NCI-H748 treated with DMSO at 0.1 percent for 48 hours (cell line): ENCODE data around the gene SREBF1.
"Not testable (repeated sequence)": the region's sequence is repeated elsewhere in the genome, so short reads cannot be mapped to it uniquely, and the experiment has no call there.

Experiments
- DNase-seq: peaks from one replicate; lab custom pipeline; 2025; lab: John Stamatoyannopoulos, UW

The SREBF1 gene

DNA sequence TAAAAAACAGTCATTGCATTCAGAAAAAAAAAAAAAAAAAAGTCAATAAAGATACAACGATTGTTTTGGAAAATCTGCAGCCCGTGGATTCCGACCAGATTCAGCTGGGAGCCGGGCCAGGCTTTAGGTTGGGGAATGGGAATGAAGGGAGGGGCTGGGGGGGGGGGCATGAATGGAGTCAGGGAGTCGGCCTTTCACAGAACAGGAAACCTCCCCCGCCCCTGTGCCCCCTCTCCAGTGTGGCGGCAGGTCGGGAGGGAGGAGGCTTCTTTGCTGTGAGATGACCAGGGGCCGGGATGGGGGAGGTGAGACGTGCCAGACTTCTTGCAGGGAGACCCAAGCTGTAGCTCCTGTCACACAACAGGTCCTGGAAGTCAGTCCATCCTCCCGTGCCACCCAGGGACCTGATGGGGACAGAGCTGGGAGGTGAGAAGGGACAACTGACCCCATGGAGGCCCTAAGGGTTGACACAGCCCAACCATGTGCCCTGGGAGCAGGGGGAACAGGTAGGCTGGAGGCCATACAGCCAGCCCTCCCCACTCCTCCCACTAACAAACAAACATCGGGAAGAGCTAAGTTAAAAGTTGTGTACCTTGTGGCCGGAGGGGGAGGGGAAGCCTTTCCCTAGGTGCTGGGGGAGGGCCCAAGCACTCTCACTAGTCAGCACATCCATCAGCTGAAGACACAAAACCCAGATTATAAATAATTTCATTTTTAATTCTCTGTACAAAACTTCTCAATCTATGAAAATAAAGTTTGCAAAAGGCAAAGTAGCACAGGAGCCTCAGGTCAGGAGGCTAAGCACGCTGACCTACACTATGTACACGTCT is 25.2 kb downstream of the SREBF1 start:
- DNase-seq: no peak

DNA sequence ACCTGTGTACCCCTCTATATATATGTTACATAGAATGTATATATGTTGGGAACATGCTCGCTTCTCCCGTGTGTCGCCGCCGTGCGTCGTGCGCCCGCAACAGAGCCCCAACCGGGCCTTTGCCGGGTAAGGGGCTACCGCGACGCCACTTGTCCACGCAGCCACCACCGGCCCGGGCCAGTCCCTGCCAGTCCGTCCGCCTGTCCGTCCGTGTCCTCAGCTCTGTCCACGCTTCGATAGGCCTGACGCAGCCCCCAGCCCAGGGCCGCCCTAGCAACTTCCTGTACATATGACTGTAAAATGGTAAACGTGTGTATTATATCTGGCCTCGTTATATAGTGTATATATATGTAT is 25.9 kb downstream of the SREBF1 start:
- no peak for DNase-seq

DNA sequence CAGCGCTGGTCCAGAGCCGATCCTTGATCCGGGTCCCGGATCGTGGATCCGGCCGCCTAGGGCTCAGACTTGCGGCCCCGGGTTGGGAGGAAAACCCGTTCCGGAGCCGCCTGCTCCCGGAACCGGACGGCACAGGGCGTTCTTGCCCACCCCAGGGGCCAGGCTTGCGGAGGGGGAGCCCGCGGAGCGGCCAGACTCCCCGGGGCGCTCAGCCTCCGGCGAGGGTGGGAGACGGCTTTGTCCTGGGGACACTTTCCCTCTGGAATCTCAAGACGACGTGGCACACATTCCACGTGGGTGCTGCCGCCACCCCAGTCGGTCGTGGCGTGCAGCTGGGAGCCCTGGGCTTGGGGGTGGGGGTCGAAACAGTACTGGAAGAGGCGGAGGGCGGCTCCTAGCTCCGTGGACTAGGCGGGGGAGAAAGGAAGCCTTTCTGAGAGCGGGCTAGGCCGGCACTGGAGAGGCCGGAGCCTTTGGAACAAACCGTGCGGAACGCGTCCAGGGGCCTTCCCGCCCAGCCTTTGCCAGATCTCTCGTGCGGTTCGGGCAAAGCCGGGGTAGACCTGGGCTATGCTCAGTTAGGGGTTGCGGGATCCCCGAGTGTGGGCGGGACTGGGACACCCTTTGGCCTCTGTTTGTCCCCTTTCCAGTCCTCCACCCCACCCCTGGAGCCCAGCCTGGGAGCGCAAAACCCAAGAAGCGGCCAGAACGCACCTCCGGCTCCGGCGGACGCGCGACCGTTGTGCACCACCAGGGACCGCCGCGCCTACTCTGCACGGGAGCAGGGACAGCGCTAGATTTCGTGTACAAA is 26.5 kb downstream of the SREBF1 start:
- no peak for DNase-seq

DNA sequence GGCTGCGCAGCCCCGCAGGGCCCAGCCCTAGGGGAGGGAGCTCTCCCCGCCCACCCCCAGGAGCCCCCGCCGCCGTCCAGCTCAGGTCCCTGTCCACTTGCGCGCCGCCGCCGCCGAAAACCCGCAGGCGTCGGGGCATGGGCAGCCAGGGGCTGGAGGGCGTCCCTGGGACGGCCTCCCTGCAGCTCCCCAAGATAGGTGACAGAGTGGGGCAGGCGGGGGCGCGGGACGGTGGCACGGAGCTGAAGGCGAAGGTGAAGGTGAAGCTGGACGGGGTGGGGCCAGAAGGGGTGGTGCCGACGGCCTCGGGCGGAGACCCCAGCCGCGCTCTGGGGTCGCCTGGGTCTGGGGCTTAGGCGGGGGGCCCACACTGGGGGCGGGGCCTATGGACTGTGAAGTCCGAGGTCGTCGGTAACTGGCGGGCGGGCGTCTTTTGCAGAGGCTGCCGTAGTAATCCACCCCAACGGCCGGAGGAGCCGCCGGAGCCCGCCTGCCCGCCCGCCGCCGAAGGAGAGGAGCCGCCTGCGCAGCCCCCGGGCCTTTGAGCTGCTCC is 27.2 kb downstream of the SREBF1 start:
- DNase-seq: no peak

DNA sequence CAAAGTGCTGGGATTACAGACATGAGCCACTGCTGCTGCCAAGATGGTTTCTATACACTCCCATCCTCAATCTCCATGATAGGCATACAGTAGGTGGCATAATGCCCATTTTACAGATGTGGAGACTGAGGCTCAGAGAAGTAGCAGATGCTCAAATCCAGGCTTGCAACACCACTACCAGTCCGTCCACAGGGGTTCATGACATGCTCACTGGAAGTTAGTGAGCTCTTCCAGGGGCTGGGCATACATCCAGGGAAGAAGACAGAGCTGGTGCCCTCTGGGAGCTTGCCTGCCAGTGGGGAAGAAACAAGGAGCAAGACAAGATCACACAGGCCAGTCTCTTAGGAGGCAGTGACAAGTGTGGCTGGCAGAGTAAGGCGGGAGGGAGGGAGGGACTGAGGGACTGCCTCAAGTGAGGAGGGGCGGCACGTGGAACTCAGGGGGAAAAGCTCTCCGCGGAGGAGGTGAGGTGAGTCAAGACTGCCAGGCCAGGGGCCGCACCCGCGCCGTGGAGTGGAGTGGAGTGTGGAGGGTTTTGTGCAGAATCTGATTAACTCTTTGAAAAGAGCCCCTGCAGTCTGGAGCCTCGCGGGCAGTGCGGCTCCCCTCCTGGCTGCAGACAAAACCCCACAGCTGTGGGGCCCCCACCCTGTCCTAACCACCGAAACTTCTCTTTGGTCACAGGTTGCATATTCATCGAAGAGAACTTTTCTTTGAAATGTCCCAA is 27.9 kb downstream of the SREBF1 start:
- no peak for DNase-seq

DNA sequence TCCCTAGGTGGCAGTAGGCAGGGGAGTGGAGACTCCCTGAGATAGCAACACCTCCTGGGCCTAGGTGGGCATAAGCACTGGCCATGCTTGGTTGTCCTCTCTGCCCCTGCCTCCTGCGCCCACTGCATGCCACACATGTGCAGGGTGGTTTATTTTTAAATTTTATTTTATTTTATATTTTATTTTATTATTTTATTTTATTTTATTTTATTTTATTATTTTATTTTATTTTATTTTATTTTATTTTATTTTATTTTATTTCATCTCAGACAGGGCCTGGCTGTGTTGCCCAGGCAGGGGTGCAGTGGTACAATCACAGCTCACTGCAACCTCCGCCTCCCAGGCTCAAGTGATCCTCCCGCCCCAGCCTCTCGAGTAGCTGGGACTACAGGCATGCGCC is 28.6 kb downstream of the SREBF1 start:
- not testable (repeated sequence) for DNase-seq

DNA sequence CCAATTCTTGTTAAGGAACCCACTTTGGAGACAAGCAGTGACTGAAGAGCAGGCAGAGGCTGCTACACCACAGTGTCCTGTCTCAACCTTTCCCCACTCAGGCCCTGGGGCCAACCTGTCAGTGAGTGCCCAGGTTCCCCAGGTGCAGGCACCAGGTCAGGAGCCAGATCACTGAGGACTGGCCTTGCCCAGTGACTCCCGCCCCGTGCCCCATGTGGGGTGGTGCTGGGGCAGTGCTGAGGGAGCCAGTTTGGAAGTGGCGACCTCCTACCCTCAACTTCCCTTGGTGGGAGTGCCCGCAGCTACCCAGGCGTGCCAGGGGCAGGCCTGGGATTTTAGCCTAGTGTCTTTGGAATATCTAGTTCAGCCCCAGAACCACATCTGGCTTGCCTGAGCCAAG is 29.3 kb downstream of the SREBF1 start:
- DNase-seq: no peak

DNA sequence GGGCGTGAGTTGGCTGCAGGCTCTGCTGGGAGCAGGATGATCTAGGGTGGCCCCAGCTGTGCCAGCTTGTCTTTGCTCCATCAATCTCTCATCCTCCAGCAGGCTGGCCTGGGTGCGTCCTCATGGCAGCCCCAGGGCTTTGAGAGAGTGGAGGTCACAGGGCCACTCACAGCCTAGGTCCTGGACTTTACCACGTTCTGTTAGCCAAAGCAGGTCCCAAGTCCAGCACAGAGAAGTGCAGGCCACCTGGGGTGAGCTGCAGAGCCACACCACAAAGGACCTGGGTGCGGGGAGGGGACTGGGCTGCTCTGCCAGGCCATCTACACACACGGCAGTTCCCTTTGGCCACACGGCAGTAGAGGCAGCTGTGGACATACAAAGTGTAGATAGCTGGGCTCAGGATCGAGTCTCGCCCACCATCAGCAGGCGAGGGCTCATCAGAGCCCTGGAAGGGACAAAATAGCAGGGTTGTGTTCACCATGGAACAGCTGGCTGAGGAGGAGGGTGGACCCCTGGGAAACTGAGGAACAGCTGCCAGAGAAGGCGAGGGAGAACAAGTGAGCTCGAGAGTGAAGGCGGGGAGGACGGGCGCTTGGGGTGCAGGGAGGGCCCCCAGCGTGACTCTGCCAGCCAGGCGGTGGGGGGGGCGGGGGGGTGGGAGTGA is 30.0 kb downstream of the SREBF1 start:
- DNase-seq: no peak

DNA sequence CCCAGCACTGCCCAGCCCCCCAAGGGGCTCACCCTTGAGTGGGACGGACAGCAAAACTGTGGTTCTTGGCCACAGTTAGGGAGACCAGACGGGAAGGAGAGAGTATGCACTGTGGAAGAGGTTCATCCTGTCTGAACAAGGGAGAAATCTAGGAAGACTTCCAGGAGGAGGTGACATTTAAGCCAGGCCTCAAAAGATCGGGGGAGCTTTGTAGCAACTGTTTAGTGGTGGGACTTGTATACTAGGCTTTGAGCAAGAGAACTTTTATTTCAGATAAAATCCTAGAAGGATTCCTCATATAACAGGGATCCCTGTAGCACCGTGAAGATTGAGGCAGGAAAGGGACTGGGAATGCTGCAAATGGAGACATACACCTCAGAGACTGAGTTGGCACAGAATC is 30.8 kb downstream of the SREBF1 start:
- DNase-seq: no peak

DNA sequence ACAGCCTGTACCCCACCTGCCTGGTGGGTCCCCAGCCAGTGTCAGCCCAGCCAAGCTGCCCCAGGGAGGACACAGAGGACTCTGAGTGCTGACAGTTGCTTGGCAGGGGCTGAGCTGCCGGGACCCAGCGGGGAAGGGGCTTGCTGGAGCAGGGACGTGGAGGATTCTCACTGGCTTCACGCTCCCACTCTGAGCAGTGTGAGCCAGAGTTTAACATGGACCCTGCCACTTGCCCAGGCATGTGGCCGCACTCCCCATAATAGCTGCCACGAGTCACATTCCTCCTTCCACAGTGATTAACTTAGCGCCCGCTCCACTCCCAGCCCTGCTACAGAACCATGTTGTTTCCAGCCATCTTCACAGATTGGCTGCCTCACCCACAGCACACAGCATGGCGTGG is 31.2 kb downstream of the SREBF1 start:
- no peak for DNase-seq

DNA sequence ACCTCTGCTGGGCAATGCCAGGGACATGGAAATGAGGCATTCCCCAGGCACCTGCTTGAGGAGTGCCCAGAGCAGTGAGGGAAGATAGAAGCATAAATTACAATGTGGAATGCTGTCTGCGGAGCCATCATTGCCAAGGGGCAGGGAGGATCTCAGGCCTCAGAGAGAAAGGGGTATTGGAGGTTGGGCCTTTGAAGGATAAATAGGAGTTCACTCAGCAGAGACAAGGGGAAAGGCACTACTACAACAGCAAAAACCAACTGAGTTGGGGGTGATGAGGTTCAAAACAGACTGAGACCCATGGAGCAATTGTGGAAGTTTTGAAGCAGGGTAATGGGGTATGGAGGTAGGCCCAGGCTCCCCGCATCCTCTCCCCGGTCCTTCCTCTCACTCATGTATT is 32.8 kb downstream of the SREBF1 start:
- DNase-seq: no peak

DNA sequence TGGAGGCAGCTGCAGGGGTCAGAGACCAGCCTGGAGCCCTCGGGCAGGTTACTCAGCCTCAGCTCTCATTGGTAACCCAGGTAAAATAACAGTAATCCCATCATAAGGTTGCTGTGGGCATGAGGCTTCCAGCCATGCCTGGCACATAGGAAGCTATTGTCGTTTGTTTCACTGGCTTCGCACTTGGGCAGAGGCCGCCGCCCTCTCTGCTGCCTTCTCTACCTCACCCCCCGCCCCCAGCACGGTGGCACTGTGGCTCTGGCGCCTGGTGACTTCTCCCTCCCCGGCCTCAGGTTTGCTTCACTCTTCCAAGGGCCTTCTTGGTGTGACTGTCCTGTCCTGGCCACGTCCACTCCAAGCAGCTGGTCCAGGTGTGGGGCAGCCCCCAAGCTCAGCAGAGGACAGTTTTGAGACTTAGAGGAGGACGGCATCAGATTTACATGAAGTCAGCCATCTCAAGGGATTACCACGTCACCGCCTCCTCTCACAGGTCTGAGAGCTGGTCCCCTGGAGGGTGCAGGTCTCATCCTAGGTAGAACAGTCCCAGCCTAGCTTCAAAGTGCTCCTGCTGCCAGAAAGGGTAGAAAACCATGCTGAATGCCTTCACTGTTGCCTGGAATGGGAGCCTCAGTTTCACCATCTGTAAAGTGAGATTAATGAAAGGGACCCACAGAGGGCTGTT is 34.8 kb downstream of the SREBF1 start:
- no peak for DNase-seq

DNA sequence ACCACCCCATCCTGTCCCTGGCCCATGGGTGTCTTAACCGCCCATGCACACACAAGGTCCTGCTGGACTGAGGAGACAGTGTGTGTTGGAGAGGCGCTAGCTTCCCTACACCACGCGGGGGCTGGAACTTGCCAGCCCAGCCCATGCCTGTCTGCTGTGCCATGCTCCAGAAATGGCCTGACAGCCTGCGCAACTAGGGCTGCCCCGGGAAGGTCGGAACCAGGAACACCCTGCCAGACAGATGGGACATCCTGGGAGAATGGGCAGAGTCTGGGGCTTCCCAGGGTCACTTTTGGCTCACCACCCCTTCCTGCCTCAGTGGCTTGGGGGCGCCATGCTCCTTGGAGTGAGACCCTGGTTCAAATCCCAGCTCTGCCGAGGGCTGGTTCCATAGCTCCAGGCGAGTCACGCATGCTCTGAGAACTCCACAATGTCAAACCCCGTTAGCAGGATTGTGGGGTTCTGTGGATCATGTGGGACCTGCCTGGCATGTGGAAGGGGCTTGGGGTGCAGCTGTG is 36.2 kb downstream of the SREBF1 start:
- no peak for DNase-seq

DNA sequence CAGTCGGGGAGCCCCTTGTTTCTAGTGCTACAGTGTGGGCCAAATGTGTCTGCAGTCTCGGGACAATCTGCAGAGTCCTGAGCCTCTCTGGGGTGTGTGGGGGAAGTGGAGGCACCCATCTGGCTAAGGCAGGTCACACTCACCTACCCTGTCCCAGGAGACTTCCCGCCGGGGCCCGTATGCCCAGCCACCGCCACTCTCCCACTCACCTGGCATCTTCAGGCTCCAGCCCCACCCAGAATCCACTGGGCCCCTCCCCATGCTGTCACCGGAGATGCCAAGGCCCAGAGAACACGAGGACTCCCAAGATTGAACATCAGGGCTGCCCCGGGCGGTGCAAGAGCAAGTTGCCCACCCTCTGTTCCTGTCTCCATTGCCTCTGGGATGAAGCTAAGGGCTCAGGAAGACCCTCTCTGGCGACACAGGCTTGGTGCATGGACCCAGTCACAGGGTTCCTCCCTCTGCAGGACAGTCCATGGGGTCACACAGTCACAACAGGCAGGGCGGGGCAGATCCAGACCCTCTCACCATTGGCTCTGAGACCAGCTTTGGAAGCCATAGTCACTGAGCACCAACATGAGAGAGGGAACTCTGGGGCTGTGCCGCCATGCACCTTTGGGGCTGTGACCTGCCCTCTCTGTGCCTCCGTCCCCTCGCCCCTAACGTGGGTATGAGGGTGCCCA is 38.1 kb downstream of the SREBF1 start:
- no peak for DNase-seq

DNA sequence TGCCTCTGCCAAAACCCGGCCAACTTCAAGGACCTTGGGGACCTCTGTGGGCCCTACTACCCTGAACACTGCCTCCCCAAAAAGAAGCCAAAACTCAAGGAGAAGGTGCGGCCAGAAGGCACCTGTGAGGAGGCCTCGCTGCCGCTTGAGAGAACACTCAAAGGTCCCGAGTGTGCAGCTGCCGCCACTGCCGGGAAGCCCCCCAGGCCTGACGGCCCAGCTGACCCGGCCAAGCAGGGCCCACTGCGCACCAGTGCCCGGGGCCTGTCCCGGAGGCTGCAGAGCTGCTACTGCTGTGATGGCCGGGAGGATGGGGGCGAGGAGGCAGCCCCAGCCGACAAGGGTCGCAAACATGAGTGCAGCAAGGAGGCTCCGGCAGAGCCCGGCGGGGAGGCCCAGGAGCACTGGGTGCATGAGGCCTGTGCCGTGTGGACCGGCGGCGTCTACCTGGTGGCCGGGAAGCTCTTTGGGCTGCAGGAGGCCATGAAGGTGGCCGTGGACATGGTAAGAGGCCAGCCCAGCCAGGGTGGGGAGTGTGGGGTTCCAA is 38.7 kb downstream of the SREBF1 start:
- no peak for DNase-seq

DNA sequence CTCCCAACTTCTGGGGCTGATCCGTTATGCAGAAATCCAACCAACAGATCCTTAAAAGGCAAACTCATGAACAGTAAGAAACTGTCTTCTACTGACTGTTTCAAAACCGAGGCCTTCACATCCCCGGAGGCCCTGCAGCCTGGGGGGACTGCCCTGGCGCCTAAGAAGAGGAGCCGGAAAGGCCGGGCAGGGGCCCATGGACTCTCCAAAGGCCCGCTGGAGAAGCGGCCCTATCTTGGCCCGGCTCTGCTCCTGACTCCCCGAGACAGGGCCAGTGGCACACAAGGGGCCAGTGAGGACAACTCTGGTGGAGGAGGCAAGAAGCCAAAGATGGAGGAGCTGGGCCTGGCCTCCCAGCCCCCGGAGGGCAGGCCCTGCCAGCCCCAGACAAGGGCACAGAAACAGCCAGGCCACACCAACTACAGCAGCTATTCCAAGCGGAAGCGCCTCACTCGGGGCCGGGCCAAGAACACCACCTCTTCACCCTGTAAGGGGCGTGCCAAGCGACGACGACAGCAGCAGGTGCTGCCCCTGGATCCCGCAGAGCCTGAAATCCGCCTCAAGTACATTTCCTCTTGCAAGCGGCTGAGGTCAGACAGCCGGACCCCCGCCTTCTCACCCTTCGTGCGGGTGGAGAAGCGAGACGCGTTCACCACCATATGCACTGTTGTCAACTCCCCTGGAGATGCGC is 39.5 kb downstream of the SREBF1 start:
- no peak for DNase-seq

DNA sequence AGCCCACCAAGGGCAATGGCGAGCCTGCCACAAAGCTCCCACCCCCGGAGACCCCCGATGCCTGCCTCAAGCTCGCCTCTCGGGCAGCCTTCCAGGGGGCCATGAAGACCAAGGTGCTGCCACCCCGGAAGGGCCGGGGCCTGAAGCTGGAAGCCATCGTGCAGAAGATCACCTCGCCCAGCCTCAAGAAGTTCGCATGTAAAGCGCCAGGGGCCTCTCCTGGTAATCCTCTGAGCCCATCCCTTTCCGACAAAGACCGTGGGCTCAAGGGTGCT is 40.1 kb downstream of the SREBF1 start:
- no peak for DNase-seq

DNA sequence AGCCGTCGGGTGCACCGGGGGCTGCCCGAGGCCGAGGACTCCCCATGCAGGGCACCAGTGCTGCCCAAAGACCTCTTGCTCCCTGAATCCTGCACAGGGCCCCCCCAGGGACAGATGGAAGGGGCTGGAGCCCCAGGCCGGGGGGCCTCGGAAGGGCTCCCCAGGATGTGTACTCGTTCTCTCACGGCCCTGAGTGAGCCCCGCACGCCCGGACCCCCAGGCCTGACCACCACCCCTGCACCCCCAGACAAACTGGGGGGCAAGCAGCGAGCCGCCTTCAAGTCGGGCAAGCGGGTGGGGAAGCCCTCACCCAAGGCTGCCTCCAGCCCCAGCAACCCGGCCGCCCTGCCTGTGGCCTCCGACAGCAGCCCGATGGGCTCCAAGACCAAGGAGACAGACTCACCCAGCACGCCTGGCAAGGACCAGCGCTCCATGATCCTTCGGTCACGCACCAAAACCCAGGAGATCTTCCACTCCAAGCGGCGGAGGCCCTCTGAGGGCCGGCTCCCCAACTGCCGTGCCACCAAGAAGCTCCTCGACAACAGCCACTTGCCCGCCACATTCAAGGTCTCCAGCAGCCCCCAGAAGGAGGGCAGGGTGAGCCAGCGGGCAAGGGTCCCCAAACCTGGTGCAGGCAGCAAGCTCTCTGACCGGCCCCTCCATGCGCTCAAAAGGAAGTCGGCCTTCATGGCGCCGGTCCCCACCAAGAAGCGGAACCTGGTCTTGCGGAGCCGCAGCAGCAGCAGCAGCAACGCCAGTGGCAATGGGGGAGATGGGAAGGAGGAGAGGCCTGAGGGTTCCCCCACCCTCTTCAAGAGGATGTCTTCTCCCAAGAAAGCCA is 40.6 kb downstream of the SREBF1 start:
- DNase-seq: no peak

DNA sequence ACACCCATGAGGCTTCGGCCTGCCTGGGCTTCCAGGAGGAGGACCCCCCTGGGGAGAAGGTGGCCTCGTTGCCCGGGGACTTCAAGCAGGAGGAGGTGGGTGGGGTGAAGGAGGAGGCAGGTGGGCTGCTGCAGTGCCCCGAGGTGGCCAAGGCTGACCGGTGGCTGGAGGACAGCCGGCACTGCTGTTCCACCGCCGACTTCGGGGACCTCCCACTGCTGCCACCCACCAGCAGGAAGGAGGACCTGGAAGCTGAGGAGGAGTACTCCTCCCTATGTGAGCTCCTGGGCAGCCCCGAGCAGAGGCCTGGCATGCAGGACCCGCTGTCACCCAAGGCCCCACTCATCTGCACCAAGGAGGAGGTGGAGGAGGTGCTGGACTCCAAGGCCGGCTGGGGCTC is 41.5 kb downstream of the SREBF1 start:
- DNase-seq: no peak
